Brain microvascular endothelial cell (primary cell): Measurements from ENCODE around the gene FAM222A.

ENCODE experiments used
- DNase-seq: peaks from one replicate; pipeline ENCODE4 v3.0.0-alpha.2; 2020
- H3K27ac ChIP-seq: fragments of 250-450 bp; sonication (Bioruptor Pico); 2 replicates; pipeline ENCODE4 v1.5.1; 2020; ENCODE audit warnings: mild to moderate bottlenecking, moderate library complexity
- H3K27me3 ChIP-seq: fragments of 250-450 bp; sonication (Bioruptor Pico); replicated peaks from 2 replicates; pipeline ENCODE4 v1.5.1; 2020; ENCODE audit warnings: mild to moderate bottlenecking
- H3K36me3 ChIP-seq: fragments of 250-450 bp; sonication (Bioruptor Pico); replicated peaks from 2 replicates; pipeline ENCODE4 v1.5.1; 2020; ENCODE audit warnings: mild to moderate bottlenecking
- H3K4me3 ChIP-seq: 2 replicates; pipeline ENCODE4 v1.5.1; 2011; ENCODE audit warnings: low read depth, mild to moderate bottlenecking, control low read depth, low read length, moderate library complexity
- in situ Hi-C: cut with HindIII; loops from 2 replicates; pipeline ENCODE4 v1.10.0; 2017; ENCODE audit warnings: low sequenced_read_pairs, low pct_ligation_motif_present
- TF ChIP-seq, protein P1 (sequence below): IDR thresholded peaks from 2 replicates; pipeline ENCODE4 v1.5.1; 2011; ENCODE audit warnings: low read depth, mild to moderate bottlenecking, moderate library complexity, low read length, control low read depth, inconsistent platforms; ENCODE audit errors: missing control alignments

Gene FAM222A

GRCh38 chr12:109814600-109815150 is 101.0 kb downstream of the FAM222A start:
- no peak overlapping the region for H3K27ac ChIP-seq
- no peak overlapping the region for H3K4me3 ChIP-seq
- H3K27me3 ChIP-seq, result no peaks in the 10 kb centered on the region
- H3K36me3 ChIP-seq, result no peaks in the 10 kb centered on the region
- TF ChIP-seq, protein P1, sequence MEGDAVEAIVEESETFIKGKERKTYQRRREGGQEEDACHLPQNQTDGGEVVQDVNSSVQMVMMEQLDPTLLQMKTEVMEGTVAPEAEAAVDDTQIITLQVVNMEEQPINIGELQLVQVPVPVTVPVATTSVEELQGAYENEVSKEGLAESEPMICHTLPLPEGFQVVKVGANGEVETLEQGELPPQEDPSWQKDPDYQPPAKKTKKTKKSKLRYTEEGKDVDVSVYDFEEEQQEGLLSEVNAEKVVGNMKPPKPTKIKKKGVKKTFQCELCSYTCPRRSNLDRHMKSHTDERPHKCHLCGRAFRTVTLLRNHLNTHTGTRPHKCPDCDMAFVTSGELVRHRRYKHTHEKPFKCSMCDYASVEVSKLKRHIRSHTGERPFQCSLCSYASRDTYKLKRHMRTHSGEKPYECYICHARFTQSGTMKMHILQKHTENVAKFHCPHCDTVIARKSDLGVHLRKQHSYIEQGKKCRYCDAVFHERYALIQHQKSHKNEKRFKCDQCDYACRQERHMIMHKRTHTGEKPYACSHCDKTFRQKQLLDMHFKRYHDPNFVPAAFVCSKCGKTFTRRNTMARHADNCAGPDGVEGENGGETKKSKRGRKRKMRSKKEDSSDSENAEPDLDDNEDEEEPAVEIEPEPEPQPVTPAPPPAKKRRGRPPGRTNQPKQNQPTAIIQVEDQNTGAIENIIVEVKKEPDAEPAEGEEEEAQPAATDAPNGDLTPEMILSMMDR, result no peak
- in situ Hi-C loops, result no loop called here
- no peak for DNase-seq

DNA sequence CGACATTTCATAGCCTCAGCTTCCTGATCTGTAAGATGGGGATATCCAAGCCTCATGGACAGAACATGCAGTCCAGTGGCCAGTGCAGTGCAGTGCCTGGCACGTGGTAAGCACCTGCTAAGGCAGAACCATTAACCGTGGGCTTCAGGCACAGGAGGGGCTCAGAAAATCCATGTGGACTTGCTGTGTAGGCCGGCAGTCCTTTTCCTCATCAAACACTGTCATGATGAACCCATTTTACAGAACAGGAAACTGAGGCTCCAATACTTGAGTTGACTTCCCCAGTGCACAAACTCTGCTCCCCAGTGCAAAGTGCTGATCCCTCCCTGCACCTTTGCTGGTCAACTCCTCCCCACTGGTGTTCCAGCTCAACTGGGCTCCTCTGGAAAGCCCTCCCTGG is 101.6 kb downstream of the FAM222A start:
- H3K27ac ChIP-seq, result no peak overlapping the region
- in situ Hi-C loops, result no loop called here
- TF ChIP-seq, protein P1, result no peak
- no peak for DNase-seq
- H3K4me3 ChIP-seq, result no peak overlapping the region
- H3K36me3 ChIP-seq, result no peaks in the 10 kb centered on the region
- no peaks in the 10 kb centered on the region for H3K27me3 ChIP-seq

- in situ Hi-C loops, result no loop called here
- H3K27me3 ChIP-seq, result no peaks in the 10 kb centered on the region
- TF ChIP-seq, protein P1, result no peak
- no peaks in the 10 kb centered on the region for H3K36me3 ChIP-seq
- H3K27ac ChIP-seq, result no peak overlapping the region
- DNase-seq, result no peak
- no peak overlapping the region for H3K4me3 ChIP-seq
Measured at GRCh38 chr12:109815757-109816617, 102.4 kb downstream of the FAM222A start.

DNA sequence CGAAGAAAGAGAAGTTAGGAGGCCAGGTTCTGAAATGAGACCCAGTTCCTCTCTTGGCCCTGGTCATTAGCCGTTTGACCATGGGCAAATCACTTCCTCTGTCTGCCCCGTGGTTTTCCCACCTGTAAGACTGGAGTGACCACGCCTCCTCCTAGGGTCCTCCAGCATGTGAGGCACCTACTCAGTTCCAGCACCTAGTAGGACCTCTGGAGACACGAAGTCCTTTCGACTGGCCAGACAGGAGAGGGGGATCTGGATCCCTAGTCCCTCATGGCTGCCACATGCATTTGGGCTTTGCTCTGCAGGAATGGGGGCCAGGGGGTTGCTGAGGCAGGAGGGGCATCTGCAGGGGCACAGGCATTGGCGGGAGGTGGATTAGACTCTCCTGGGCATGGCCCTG is 103.2 kb downstream of the FAM222A start:
- no peak overlapping the region for H3K27ac ChIP-seq
- no peaks in the 10 kb centered on the region for H3K27me3 ChIP-seq
- TF ChIP-seq, protein P1, result no peak
- H3K36me3 ChIP-seq, result no peaks in the 10 kb centered on the region
- no peak overlapping the region for H3K4me3 ChIP-seq
- in situ Hi-C loops, result no loop called here
- DNase-seq, result no peak

DNA sequence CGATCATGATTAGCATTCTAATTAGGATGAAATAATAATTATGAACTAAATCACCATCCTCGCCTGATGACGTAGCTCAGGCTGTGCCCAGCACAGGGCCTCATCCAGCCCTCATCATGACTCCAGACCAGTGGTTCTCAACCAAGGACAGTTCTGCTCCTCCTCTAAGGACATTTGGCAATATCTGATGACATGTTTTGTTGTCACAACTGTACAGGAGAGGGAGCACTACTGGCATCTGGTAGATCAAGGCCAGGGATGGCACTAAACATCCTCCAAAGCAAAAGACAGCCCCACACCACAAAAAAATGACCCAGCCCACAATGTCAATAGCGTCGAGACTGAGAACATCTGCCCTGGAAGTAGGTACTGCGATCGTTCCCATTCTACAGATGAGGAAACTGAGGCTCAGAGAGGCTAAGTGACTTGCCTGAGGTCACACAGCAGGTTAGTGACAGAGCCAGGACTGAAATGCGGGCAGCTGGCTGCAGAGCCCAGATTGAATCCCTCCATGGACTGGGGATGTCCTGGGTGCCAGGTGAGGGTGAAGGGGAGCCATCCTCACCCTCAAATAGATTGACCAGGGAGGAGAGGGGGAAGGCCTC is 104.1 kb downstream of the FAM222A start:
- no peak for DNase-seq
- Histone ChIP-seq H3K4me3 (no peak overlapping the region), H3K27ac (no peak overlapping the region), H3K27me3 (no peaks in the 10 kb centered on the region), H3K36me3 (no peaks in the 10 kb centered on the region)
- TF ChIP-seq, protein P1, result no peak
- in situ Hi-C loops, result no loop called here
